ENCODE results near the gene MSL3B.

MSL3B gene

DNA sequence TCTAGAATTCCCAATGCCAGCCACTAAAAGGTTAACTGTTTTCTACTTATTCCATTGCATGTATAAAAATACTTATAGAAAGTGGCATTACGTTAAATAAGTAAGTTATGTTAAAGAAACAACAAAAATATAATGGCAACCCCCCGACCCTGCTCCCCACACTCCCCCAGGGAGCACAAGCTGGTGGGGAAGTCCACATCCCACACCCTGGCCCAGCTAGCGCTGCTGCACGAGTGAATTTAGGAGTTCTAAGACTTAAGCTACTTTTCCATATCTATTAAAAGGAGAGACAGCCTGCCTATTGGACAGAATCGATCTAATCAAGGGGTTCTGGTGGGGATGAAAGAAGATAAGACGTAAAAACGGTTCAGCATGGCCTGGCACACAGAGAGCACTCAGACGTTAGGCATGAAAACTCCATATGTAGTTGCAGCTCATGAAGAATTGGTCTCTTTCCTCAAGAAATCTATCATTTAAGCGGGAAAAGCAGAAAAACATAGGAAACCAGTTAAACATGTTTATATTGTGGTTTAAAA lies 30.4 kb downstream of the MSL3B start:
- TF ChIP-seq PAX5 (IDR thresholded peaks at IDR 0.05; ENCODE audit: insufficient read depth, low read length, severe bottlenecking) (no peak), POLR2AphosphoS5 (IDR thresholded peaks at IDR 0.05; ENCODE audit: low read depth, low read length) (no peak), POU2F2 (IDR thresholded peaks at IDR 0.05; ENCODE audit: low read depth, low read length) (no peak), TAF1 (IDR thresholded peaks at IDR 0.05; ENCODE audit: low read depth, low read length) (no peak), SPI1 (IDR thresholded peaks at IDR 0.05; ENCODE audit: low read depth, low read length) (no peak), POLR2A (IDR thresholded peaks at IDR 0.05; ENCODE audit: low read depth, low read length) (no peak)
- FAIRE-seq: no peak

DNA sequence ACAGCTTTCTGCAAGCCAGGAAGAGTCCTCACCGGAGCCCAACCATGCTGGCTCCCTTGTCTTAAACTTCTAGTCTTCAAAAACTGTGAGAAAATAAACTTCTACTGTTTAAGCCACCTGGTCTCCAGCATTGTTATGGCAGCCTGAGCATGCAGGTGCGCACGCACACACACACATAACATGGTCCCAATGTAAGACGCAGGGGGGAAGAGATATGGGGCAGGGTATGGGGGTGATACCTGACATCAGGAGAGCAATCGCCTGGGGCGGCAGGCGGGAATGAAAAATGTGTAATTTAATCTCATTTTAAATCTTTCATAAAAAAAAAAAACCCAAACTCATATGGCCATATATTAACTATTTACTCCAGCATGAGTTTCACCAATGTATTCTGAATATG lies 31.8 kb downstream of the MSL3B start:
- TF ChIP-seq POU2F2 (IDR thresholded peaks at IDR 0.05; ENCODE audit: low read depth, low read length) (no peak), POLR2A (IDR thresholded peaks at IDR 0.05; ENCODE audit: low read depth, low read length) (no peak)
- DNase-seq (ENCODE audit: insufficient read length, low spot score): no peak
- no peak for FAIRE-seq

More for the DNA sequence above, 30.4 kb downstream of the MSL3B start:
- no peak for DNase-seq (ENCODE audit: insufficient read length, low spot score)

DNA sequence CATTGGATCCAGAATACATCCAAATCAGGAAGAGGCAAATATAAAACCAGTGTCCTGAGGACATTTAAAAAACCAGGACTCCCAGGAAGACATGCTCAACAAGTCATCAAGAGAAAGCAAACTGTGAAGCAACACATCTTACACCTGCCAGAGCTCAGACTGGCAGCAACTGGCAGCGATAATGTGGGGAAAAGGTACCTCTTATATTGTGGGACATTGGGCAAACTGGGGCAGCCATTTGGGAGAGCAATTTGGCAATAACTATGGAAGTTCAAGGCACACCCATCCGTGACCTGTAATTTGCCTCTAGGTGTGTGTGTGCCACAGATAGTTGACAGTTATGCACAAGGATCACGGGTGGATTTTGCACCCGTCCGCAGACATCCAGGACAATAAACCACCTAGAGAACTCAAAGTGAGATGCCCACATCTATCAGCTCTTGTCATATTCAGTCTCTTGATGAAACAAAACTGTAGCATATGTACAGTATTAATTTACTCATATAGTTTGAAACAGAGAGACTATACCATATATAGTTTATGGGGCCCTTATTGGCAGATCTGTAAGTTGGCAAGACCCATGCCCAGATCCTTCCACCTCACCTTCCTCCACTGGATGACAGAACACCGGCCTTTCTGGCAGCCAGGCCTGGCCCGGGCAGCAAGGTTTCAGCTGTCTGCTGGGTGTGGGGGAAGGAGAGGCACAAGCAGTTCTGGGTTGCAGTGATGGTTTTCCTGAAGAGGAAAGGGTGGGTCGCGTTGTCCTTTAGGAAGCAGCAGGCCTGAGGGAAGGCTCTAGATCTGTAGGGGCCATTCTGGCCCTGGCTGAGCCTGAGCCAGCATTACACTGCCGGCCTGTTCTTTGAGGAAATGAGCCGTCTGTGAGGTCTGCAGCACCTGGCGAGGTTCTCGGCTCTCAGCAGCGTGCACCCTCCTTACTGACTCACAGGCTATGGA lies 32.7 kb downstream of the MSL3B start:
- peak; percentile 13 for FAIRE-seq

DNA sequence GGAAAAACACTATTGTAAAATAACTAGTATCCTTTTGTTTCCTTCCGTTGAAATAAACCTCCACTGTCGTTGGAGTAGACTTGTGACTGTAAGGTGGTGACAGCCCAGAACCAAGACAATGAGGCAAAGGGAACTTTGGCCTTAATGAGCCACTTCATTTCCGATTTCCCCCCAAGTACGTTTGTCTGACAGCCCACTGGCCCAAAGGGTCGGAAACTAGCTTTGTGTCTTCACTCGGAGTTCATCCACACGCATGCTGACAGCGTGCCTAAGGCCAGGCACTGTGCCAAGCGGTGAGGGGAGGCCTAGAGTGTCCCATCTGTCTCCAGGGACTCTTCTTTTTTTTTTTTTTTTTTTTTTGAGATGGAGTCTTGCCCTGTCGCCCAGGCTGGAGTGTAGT lies 34.8 kb downstream of the MSL3B start:
- FAIRE-seq: no peak
- TF ChIP-seq PAX5 (IDR thresholded peaks at IDR 0.05; ENCODE audit: insufficient read depth, low read length, severe bottlenecking) (no peak), POLR2A (IDR thresholded peaks at IDR 0.05; ENCODE audit: low read depth, low read length) (no peak), POLR2AphosphoS5 (IDR thresholded peaks at IDR 0.05; ENCODE audit: low read depth, low read length) (no peak), SPI1 (IDR thresholded peaks at IDR 0.05; ENCODE audit: low read depth, low read length) (no peak), TAF1 (IDR thresholded peaks at IDR 0.05; ENCODE audit: low read depth, low read length) (no peak), POU2F2 (IDR thresholded peaks at IDR 0.05; ENCODE audit: low read depth, low read length) (no peak)
- no peak for DNase-seq (ENCODE audit: insufficient read length, low spot score)

More for the DNA sequence above, 32.7 kb downstream of the MSL3B start:
- no peak for DNase-seq (ENCODE audit: insufficient read length, low spot score)
- TF ChIP-seq POLR2AphosphoS5 (IDR thresholded peaks at IDR 0.05; ENCODE audit: low read depth, low read length) (no peak), POU2F2 (IDR thresholded peaks at IDR 0.05; ENCODE audit: low read depth, low read length) (no peak), PAX5 (IDR thresholded peaks at IDR 0.05; ENCODE audit: insufficient read depth, low read length, severe bottlenecking) (no peak), SPI1 (IDR thresholded peaks at IDR 0.05; ENCODE audit: low read depth, low read length) (no peak), TAF1 (IDR thresholded peaks at IDR 0.05; ENCODE audit: low read depth, low read length) (no peak), POLR2A (IDR thresholded peaks at IDR 0.05; ENCODE audit: low read depth, low read length) (no peak)

DNA sequence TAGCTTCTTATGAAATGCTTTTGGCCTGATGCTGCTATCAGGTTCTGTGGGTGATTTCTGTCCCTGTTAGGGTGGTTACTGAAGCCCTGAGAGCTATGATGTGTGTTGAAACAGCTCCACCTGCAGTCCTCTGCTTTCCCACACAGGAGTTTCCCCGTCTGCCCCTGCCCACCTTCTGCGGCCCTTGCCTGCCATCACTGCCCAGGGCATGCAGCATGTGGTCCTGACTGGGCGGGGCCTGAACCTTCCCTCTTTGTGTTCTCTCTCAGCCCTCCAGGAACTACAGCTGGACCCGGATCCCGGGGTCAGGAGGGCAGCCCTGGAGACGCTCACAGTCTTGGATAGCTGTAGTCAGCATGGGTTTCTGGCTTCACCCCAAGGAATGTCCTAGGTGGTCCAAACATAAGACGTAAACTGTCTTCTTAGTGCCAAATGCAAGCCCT lies 35.3 kb downstream of the MSL3B start:
- DNase-seq (ENCODE audit: insufficient read length, low spot score): no peak
- no peak for FAIRE-seq
- TF ChIP-seq POLR2AphosphoS5 (IDR thresholded peaks at IDR 0.05; ENCODE audit: low read depth, low read length) (no peak), SPI1 (IDR thresholded peaks at IDR 0.05; ENCODE audit: low read depth, low read length) (no peak), POU2F2 (IDR thresholded peaks at IDR 0.05; ENCODE audit: low read depth, low read length) (no peak), PAX5 (IDR thresholded peaks at IDR 0.05; ENCODE audit: insufficient read depth, low read length, severe bottlenecking) (no peak), TAF1 (IDR thresholded peaks at IDR 0.05; ENCODE audit: low read depth, low read length) (no peak), POLR2A (IDR thresholded peaks at IDR 0.05; ENCODE audit: low read depth, low read length) (no peak)

DNA sequence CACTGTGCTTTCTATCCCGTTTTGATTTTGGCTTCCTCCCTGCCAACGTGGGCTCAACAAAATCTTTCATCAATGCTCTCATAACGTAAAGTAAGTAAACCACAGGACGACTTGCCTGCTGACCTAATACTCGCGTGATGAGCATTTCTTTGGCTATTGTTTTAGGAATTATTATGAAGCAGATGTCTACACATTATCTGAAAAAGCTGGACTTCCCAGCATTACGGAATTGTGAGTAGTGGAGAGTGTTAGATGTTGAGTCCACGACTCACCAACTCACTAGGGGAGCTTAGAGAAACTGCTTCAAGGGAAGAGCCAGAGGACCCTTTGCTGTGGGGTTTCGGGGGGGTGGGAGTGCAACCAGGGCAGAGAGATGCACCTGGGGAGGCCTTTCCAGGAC lies 35.8 kb downstream of the MSL3B start:
- TF ChIP-seq POU2F2 (IDR thresholded peaks at IDR 0.05; ENCODE audit: low read depth, low read length) (no peak), TAF1 (IDR thresholded peaks at IDR 0.05; ENCODE audit: low read depth, low read length) (no peak), POLR2AphosphoS5 (IDR thresholded peaks at IDR 0.05; ENCODE audit: low read depth, low read length) (no peak), PAX5 (IDR thresholded peaks at IDR 0.05; ENCODE audit: insufficient read depth, low read length, severe bottlenecking) (no peak), POLR2A (IDR thresholded peaks at IDR 0.05; ENCODE audit: low read depth, low read length) (no peak), SPI1 (IDR thresholded peaks at IDR 0.05; ENCODE audit: low read depth, low read length) (no peak)
- FAIRE-seq: no peak

DNA sequence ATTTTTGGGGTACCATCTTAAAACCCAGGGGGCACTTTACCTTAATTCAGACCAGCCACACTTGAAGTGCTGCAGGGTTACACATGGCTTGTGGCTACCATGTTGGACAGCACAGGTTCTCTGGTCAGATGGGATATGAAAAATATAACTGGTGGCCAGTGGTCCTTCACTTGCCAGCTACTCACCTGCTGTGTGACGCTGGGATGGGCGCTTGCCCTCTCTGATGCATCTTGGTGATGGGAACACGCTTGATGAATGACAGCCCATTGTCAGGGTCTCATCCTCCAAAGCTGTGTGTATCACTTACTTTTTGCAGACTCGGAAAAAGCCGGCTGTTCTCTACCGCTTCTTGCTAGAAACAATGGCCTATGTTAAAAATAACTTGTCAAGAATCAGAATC lies 36.3 kb downstream of the MSL3B start:
- FAIRE-seq: no peak
- no peak for TF ChIP-seq POLR2A (IDR thresholded peaks at IDR 0.05; ENCODE audit: low read depth, low read length)
- no peak for TF ChIP-seq PAX5 (IDR thresholded peaks at IDR 0.05; ENCODE audit: insufficient read depth, low read length, severe bottlenecking)
- no peak for TF ChIP-seq TAF1 (IDR thresholded peaks at IDR 0.05; ENCODE audit: low read depth, low read length)
- TF ChIP-seq POLR2AphosphoS5 (IDR thresholded peaks at IDR 0.05; ENCODE audit: low read depth, low read length): no peak
- no peak for DNase-seq (ENCODE audit: insufficient read length, low spot score)

More for the DNA sequence above, 35.8 kb downstream of the MSL3B start:
- no peak for DNase-seq (ENCODE audit: insufficient read length, low spot score)

DNA sequence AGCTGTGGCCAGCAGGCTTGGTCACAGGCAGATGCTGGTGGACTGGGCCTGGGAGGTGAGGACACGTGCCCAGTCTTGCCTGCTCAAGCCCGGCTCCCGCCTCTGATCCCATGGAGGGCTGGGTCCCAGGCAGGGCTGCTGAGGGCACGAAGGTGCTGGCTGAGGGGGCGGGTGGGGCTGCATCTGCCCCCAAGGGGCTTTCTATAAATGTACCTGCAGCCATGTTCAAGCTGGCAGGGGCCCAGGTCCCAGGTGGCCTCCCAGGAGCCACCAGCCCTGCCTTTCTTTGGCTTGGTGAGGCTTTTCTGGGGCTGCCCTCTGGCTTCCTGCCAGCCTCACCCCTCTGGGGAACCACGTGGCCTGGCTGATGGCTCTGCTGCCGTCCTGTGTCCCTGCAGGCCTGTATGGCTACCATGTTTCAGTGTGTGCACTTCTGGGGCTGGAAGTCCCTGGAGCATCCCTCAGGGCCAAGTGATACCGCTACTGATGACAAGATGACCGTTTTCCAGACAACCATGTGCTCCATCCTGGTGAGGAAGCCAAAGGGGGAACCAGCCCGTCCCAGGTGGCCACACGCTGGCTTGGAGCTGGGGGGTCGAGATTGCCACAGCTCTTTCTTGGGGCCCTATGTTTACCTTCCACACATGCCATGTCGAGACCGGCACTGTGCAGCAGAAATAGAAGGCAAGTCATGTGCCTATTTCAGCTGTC lies 37.0 kb downstream of the MSL3B start:
- no peak for TF ChIP-seq POU2F2 (IDR thresholded peaks at IDR 0.05; ENCODE audit: low read depth, low read length)
- no peak for TF ChIP-seq PAX5 (IDR thresholded peaks at IDR 0.05; ENCODE audit: insufficient read depth, low read length, severe bottlenecking)
- no peak for TF ChIP-seq POLR2A (IDR thresholded peaks at IDR 0.05; ENCODE audit: low read depth, low read length)
- no peak for TF ChIP-seq SPI1 (IDR thresholded peaks at IDR 0.05; ENCODE audit: low read depth, low read length)
- TF ChIP-seq POLR2AphosphoS5 (IDR thresholded peaks at IDR 0.05; ENCODE audit: low read depth, low read length): no peak
- FAIRE-seq (no peak), DNase-seq (ENCODE audit: insufficient read length, low spot score) (no peak)

DNA sequence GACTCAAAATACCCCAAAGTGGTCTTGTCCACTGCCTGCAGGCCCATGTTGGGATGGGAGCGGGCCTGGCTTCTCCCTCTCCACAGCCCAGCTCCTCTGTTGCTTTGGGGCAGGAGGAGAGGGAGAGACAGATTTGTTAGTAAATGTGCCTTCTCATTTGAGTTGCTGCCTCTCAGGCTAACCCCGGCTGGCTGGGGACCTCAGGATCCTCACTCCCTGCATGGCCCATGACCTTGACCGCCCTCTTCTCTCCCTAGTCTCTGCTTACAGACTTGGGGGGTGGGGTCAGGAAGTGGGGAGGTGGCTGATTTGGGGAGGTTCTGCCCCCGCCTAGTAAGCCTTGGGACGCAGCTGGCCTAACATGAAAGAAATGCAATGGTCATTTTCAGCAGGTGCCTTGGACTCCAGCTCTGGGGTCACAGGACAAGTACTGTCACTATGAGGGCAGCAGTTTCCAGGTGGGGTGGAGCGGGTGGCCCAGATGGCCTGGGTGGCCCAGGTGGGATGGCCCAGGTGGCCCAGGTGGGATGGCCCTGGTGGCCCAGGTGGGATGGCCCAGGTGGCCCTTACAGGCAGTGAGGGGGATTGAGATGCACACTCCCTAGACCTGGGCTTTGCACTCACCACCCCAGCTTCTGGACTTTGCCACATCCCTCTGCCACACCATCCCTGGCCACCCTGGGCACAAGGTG lies 37.9 kb downstream of the MSL3B start:
- no peak for TF ChIP-seq PAX5 (IDR thresholded peaks at IDR 0.05; ENCODE audit: insufficient read depth, low read length, severe bottlenecking)
- no peak for TF ChIP-seq POU2F2 (IDR thresholded peaks at IDR 0.05; ENCODE audit: low read depth, low read length)
- no peak for TF ChIP-seq TAF1 (IDR thresholded peaks at IDR 0.05; ENCODE audit: low read depth, low read length)
- TF ChIP-seq SPI1 (IDR thresholded peaks at IDR 0.05; ENCODE audit: low read depth, low read length): no peak
- DNase-seq (ENCODE audit: insufficient read length, low spot score) (no peak), FAIRE-seq (no peak)

Data from GM12891 (cell line).